ENCODE measurements around the gene XPC. TPM values are rescaled to one million over a fixed set of nuclear protein-coding genes. Genes with fewer than 3 reads are reported as not detected.

The XPC gene
- total RNA-seq, 5 donors from 2014 or later (not counting 1 experiment from before 2014, with no cell fraction given), result 67.8 to 90.7 (median 76.9) TPM

- Histone ChIP-seq H3K36me3 (ENCODE audit: control insufficient read depth in 2 of 2, extremely low read depth in 1 of 2, insufficient read depth in 1 of 2, low read length in 1 of 2) (peaks cover 9 to 66% of the 10 kb centered on the region in 2 donors), H3K4me3 (ENCODE audit: control insufficient read depth in 1 of 2, extremely low read depth in 1 of 2, low read length in 1 of 2) (no peak overlapping the region), H3K9me3 (no peaks in the 10 kb centered on the region), H3K27me3 (replicated peaks in 1 of 2; ENCODE audit: control insufficient read depth in 2 of 2, extremely low read depth in 1 of 2, insufficient read depth in 2 of 2, low read length in 1 of 2) (no peaks in the 10 kb centered on the region), H3K27ac (ENCODE audit: low read length) (no peak overlapping the region), H3K4me1 (ENCODE audit: control insufficient read depth in 1 of 2, extremely low read depth in 1 of 2, insufficient read depth in 2 of 2, low read length in 2 of 2) (no peaks in the 10 kb centered on the region)
- POLR2A ChIA-PET, result no interaction called here
- Mint-ChIP-seq H3K9me3 (no peaks in the 10 kb centered on the region), H3K36me3 (peaks cover 55% of the 10 kb centered on the region), H3K27me3 (no peaks in the 10 kb centered on the region), H3K4me1 (peaks cover 18 to 26% (median 24%) of the 10 kb centered on the region in 3 donors), H3K4me3 (no peak overlapping the region), H3K27ac (no peak overlapping the region)
- no peak for ATAC-seq (replicated peaks in 1 of 4)
- no peak for DNase-seq
- 91% methylated on average over 4 of the region's 4 CpGs for WGBS (ENCODE audit: insufficient coverage)
- CTCF ChIA-PET, result interaction anchor here (0.6 to 1.5 kb wide), 3 partner anchors 10 to 23 kb away, joined by 3 read pairs; no protein-coding TSS in a partner anchor
Observed at GRCh38 chr3:14152963-14153355, 25.4 kb downstream of the XPC start.

GRCh38 chr3:14152233-14152962 is 26.0 kb downstream of the XPC start:
- 99% methylated on average over 6 of the region's 11 CpGs for WGBS (ENCODE audit: insufficient coverage)
- H3K27ac Mint-ChIP-seq, result peak overlapping the region in 1 of 2 donors; percentile 11
- no peaks in the 10 kb centered on the region for H3K9me3 ChIP-seq
- no peaks in the 10 kb centered on the region for H3K9me3 Mint-ChIP-seq
- H3K27me3 Mint-ChIP-seq, result no peaks in the 10 kb centered on the region
- peaks cover 16 to 24% (median 24%) of the 10 kb centered on the region in 3 donors for H3K4me1 Mint-ChIP-seq
- no peak overlapping the region for H3K4me3 Mint-ChIP-seq
- no peaks in the 10 kb centered on the region for H3K27me3 ChIP-seq (replicated peaks in 1 of 2; ENCODE audit: control insufficient read depth in 2 of 2, extremely low read depth in 1 of 2, insufficient read depth in 2 of 2, low read length in 1 of 2)
- ChIA-PET CTCF (interaction anchor here (0.6 to 1.5 kb wide), 4 partner anchors 11 to 24 kb away, joined by 3 read pairs; no protein-coding TSS in a partner anchor), POLR2A (no interaction called here)
- peaks cover 57% of the 10 kb centered on the region for H3K36me3 Mint-ChIP-seq
- ATAC-seq (replicated peaks in 1 of 4), result peak in 2 of 4 experiments; percentile 34 to 42
- H3K36me3 ChIP-seq (ENCODE audit: control insufficient read depth in 2 of 2, extremely low read depth in 1 of 2, insufficient read depth in 1 of 2, low read length in 1 of 2), result peaks cover 12 to 66% of the 10 kb centered on the region in 2 donors
- DNase-seq, result peak in 2 of 35 experiments; percentile 32 to 38
- H3K27ac ChIP-seq (ENCODE audit: low read length), result no peak overlapping the region
- no peak overlapping the region for H3K4me3 ChIP-seq (ENCODE audit: control insufficient read depth in 1 of 2, extremely low read depth in 1 of 2, low read length in 1 of 2)
- H3K4me1 ChIP-seq (ENCODE audit: control insufficient read depth in 1 of 2, extremely low read depth in 1 of 2, insufficient read depth in 2 of 2, low read length in 2 of 2), result no peaks in the 10 kb centered on the region

DNA sequence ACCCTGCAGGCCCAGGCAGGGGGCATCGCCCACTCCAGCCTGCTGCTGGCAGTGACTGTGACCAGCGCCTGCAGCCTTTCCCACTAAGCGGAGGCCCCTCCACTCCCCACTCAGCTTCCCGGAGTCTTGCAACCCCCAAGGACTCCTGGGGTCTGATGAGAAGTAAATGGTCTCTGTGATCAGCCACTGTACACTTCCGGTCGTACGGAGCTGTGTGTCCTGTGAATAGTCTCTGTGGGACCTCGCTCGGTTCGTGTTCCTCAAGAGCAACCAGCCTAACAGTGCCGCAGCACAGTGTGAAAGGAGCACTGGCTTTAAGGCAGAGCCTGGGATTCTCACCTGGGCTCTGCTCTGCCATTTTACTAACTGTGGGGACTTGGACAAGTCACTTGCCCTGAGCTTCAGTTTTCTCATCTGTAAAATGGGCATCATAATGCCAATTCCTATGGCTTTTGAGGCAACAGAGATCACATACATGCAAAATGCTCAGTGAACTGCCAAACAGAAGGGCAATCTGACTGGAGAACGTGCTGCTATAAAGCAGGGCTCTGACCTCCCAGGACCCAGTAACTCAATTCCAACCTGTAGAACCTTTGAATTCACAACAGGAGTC is 26.8 kb downstream of the XPC start:
- Histone ChIP-seq H3K4me1 (ENCODE audit: control insufficient read depth in 1 of 2, extremely low read depth in 1 of 2, insufficient read depth in 2 of 2, low read length in 2 of 2) (no peaks in the 10 kb centered on the region), H3K36me3 (ENCODE audit: control insufficient read depth in 2 of 2, extremely low read depth in 1 of 2, insufficient read depth in 1 of 2, low read length in 1 of 2) (peaks cover 14 to 65% of the 10 kb centered on the region in 2 donors), H3K27ac (ENCODE audit: low read length) (no peak overlapping the region), H3K9me3 (no peaks in the 10 kb centered on the region), H3K4me3 (ENCODE audit: control insufficient read depth in 1 of 2, extremely low read depth in 1 of 2, low read length in 1 of 2) (no peak overlapping the region), H3K27me3 (replicated peaks in 1 of 2; ENCODE audit: control insufficient read depth in 2 of 2, extremely low read depth in 1 of 2, insufficient read depth in 2 of 2, low read length in 1 of 2) (no peaks in the 10 kb centered on the region)
- H3K27me3 Mint-ChIP-seq, result no peaks in the 10 kb centered on the region
- H3K4me3 Mint-ChIP-seq, result no peak overlapping the region
- H3K9me3 Mint-ChIP-seq, result no peaks in the 10 kb centered on the region
- 91% methylated on average over 7 of the region's 12 CpGs for WGBS (ENCODE audit: insufficient coverage)
- H3K27ac Mint-ChIP-seq, result no peak overlapping the region
- ChIA-PET CTCF (interaction anchor here in 1 of 2 donors (0.6 kb wide), 1 partner anchor 14 kb away, joined by 3 read pairs; no protein-coding TSS in a partner anchor), POLR2A (no interaction called here)
- ATAC-seq (replicated peaks in 1 of 4) (no peak), DNase-seq (no peak)
- H3K4me1 Mint-ChIP-seq, result peaks cover 9 to 21% (median 20%) of the 10 kb centered on the region in 3 donors
- peaks cover 57% of the 10 kb centered on the region for H3K36me3 Mint-ChIP-seq

GRCh38 chr3:14150491-14151230 is 27.7 kb downstream of the XPC start:
- Histone ChIP-seq H3K27ac (ENCODE audit: low read length) (no peak overlapping the region), H3K9me3 (no peaks in the 10 kb centered on the region), H3K36me3 (ENCODE audit: control insufficient read depth in 2 of 2, extremely low read depth in 1 of 2, insufficient read depth in 1 of 2, low read length in 1 of 2) (peaks cover 15 to 67% of the 10 kb centered on the region in 2 donors), H3K27me3 (replicated peaks in 1 of 2; ENCODE audit: control insufficient read depth in 2 of 2, extremely low read depth in 1 of 2, insufficient read depth in 2 of 2, low read length in 1 of 2) (no peaks in the 10 kb centered on the region), H3K4me1 (ENCODE audit: control insufficient read depth in 1 of 2, extremely low read depth in 1 of 2, insufficient read depth in 2 of 2, low read length in 2 of 2) (peaks cover 0 to 7% of the 10 kb centered on the region in 2 experiments), H3K4me3 (ENCODE audit: control insufficient read depth in 1 of 2, extremely low read depth in 1 of 2, low read length in 1 of 2) (no peak overlapping the region)
- ChIA-PET CTCF (no interaction called here), POLR2A (interaction anchor here in 1 of 2 donors (0.6 kb wide), 1 partner anchor 26 kb away, joined by 4 read pairs; no protein-coding TSS in a partner anchor)
- Mint-ChIP-seq H3K36me3 (peaks cover 56% of the 10 kb centered on the region), H3K27me3 (no peaks in the 10 kb centered on the region), H3K4me1 (peaks cover 10 to 21% (median 20%) of the 10 kb centered on the region in 3 donors), H3K27ac (peak overlapping the region; percentile 57 to 58), H3K9me3 (no peaks in the 10 kb centered on the region), H3K4me3 (no peak overlapping the region)
- ATAC-seq (replicated peaks in 1 of 4) (no peak), DNase-seq (no peak)
- 99% methylated on average over 7 of the region's 9 CpGs for WGBS (ENCODE audit: insufficient coverage)

GRCh38 chr3:14150078-14150477 is 28.3 kb downstream of the XPC start:
- CTCF ChIA-PET, result no interaction called here
- Histone ChIP-seq H3K27me3 (replicated peaks in 1 of 2; ENCODE audit: control insufficient read depth in 2 of 2, extremely low read depth in 1 of 2, insufficient read depth in 2 of 2, low read length in 1 of 2) (no peaks in the 10 kb centered on the region), H3K36me3 (ENCODE audit: control insufficient read depth in 2 of 2, extremely low read depth in 1 of 2, insufficient read depth in 1 of 2, low read length in 1 of 2) (peaks cover 15 to 73% of the 10 kb centered on the region in 2 donors), H3K9me3 (no peaks in the 10 kb centered on the region), H3K27ac (ENCODE audit: low read length) (no peak overlapping the region), H3K4me1 (ENCODE audit: control insufficient read depth in 1 of 2, extremely low read depth in 1 of 2, insufficient read depth in 2 of 2, low read length in 2 of 2) (peaks cover 2 to 12% of the 10 kb centered on the region in 2 experiments), H3K4me3 (ENCODE audit: control insufficient read depth in 1 of 2, extremely low read depth in 1 of 2, low read length in 1 of 2) (no peak overlapping the region)
- DNase-seq (no peak), ATAC-seq (replicated peaks in 1 of 4) (no peak)
- Mint-ChIP-seq H3K4me1 (peaks cover 16 to 26% (median 18%) of the 10 kb centered on the region in 3 donors), H3K36me3 (peaks cover 57% of the 10 kb centered on the region), H3K4me3 (no peak overlapping the region), H3K9me3 (no peaks in the 10 kb centered on the region), H3K27me3 (no peaks in the 10 kb centered on the region), H3K27ac (peak overlapping the region; percentile 36 to 44)
- 100% methylated on average over 2 of the region's 9 CpGs for WGBS (ENCODE audit: insufficient coverage)
- POLR2A ChIA-PET, result interaction anchor here (0.6 kb wide), 2 partner anchors 26 to 38 kb away, joined by 3 to 4 read pairs; no protein-coding TSS in a partner anchor

Measured in T-cell (primary cell).